ENCODE results near the gene CHCHD3.

DNA sequence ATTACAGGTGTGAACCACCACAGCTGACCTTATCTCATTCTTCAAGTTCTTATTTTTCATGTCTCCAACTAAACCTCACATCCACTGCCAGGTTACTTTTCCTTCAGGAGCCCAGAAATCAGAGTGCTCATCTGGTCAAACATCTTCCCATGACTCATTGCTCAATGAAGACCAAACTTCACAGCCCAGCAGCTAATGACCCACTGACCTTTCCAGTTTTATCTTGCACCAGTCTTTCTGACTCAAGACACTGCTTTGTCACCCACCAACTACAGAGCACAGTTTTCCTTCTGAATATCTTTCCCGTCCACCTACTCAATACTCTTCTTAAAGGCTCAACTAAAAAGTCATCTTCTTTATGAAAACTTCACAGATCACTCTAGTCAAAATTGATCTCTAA is 245.1 kb downstream of the CHCHD3 start:
- no peak for TF ChIP-seq POLR2AphosphoS5 (IDR thresholded peaks at IDR 0.05; ENCODE audit: low read depth, low read length)
- no peak for TF ChIP-seq TAF1 (IDR thresholded peaks at IDR 0.05; ENCODE audit: low read depth, low read length)
